Endometrial microvascular endothelial cells (primary cell): ENCODE measurements around the gene SPATC1L. TPM values are rescaled to one million over a fixed set of nuclear protein-coding genes. Genes with fewer than 3 reads are reported as not detected.

Experiments
- in situ Hi-C: cut with HindIII; loops from 2 replicates; pipeline ENCODE4 v1.10.0; 2017; ENCODE audit warnings: low sequenced_read_pairs, low pct_unique_long_range_greater_than_20kb; ENCODE audit errors: inconsistent ontology term
- total RNA-seq: library from RNA; depleted of rRNA; stranded (reverse); fragments of >200 nt; gene quantifications from one replicate; pipeline ENCODE4 v1.2.3, GENCODE V29; 2015; ENCODE audit errors: inconsistent ontology term

The SPATC1L gene
- total RNA-seq, 1 donor from 2014 or later = 24.8 TPM

DNA sequence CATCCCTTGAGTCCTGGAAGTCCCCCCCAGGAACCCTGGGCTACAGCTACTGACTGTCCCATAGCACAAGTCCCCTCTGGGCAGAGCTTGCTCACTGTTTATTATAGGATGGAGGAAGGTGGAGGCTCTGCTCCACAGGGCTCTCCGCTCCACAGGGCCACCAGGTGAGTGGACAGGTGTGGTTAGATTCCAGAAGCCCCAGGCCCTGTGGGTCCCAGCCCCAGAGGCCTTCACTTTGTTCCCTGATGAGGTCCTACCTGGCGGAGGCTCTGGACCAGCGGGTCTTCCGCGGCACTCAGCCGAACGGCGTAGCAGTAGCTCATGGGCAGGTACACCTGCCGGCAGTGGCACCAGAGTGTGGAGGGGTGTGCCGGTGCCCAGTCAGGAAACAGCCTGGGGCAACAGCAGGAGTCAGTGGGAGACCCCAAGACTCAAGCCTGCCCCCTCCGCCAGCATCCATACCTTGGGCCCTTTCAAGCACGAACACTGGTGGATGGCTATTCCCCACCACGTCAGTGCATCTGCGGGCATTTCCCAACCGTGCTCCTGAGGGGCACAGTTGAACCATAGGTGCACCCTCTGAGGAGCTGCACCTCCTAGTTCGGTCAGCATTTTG lies 32.0 kb upstream of the SPATC1L start:
- in situ Hi-C loops = no loop called here

DNA sequence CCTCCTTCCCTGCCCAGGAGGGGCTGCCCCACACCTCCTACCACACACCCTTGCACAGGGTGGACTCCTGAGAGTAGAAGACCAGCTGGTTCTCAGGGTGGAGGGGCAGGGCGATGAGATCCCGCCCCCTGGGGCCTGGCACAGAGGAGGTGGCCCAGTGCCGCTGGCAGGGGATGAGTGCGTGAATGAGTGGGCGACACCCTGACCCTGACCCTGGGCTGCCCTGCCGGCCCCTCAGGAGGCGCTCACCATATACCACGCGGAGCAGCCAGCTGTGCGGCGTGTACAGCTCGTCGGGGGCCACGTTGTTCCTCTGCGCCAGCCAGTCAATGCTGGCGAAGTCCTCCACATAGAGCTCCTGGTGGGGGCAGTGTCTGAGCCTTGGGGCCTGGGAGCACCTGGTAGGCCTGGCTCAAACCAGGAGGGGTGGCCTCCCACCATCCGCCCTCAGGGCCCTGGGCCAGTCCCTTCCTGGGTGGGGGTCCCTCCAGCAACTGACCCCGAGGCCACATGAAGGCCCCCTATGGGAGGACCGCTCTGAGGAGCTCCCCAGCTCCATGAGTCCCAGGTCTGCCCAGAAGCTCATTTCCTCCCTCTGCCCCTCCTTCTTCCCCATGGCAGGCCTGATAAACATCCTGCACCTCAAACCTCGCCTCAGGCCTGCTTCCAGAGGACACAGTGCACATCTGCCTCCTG lies 31.3 kb upstream of the SPATC1L start:
- in situ Hi-C loops = no loop called here

DNA sequence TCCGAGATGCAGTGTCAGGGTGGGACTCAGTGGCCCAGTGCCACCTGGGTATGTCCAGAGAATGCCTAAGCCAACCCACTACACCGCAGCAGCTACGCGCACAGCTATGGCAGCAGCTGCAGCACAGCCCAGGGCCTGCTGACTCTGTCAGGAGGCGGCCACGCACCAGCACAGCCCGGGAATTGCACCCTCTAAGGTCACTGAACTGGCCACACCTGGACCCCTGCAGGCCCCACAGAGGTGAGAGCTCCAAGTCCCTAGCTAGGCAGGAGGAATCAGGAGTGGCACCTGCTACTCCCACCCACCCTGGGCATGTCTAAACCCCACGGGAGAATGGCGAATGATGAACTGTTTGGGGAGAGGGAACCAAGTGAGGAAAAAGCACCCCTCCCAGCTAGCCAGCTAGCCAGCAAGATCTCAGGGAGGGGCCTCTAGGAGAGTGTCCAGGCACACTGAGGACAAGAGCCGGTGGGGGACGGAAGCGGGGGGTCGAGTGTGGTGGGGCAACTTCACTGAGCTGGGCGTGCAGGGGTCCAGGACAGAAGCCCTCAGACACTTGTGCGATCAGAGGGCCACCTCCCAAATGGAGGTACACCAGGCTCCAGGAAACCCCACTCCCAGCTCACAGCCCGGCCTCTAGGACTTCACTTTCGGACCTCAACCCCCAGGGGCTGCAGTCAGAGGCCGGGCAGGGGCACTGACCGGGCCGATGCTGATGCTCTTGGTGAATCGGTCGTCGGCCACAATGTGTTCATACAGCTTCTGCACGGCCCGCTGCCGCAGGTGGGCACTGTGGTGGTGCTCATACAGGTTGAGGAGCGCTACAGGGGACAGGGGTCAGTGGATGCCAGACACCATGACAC lies 30.4 kb upstream of the SPATC1L start:
- in situ Hi-C loops = no loop called here

DNA sequence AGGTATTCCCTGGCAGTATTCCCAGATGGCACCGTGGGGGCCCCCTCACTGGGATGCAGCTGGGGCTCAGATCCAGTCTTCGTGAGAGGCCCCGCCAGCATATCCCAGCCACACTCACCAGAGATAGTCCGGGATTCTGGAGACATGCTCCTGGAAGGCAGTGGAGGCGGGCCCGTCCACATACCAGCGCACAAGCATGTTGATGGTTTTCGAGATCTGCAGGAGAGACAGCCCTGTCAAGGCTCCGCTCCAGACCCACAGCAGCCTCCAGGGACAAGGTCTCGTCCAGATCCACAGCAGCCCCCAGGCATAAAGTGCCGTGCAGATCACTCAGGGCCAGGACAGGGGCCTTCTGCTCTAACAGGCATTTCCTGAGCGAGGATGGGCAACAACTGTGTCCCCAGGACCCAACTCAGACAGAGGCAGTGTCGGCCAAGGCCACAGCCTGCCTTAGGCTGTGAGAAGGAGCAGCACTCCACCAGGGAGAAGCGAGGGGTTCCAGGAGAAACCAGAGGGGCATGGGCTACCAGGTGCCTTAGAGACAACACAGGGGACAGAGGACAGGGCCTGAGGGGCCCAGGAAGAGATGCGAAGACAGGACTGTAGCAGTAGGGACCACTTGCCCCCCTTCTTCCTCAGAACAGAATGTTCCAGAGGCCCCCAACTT lies 29.5 kb upstream of the SPATC1L start:
- in situ Hi-C loops = no loop called here

DNA sequence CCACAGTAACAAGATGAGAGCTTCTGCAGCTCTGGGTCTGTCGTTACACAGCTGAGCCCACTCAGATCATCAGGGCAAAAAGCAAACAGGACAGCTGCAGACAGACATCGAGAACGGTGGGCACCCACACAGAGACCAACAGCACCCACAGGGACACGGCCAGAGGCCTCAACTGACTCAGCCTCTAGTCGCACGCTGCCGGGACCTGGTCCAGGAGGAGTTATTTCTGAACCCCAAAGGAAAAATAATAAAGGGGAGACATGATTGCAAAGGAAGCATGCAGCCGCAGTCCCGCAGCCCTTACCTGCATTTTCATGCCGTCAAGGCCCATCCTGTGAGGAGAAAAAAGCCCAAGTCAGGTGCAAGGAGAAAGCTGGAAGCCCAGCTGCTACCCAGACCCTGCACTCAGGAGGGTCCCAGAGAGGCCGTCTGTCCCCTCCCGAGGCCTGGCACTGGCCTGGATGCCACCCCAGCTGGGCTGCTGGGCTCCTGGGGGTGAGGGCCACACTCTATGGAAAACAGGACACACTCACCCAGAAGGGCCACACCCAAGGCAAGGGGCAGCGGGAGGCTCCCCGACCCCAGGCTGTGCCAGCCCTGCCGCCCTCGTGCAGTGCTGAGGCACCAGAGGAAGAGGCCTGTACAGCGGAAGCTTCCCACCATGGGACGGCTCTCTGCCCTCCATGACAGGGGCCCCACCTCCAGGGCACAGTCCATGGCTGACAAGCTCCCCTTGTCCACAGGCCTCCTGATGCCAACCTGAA lies 28.6 kb upstream of the SPATC1L start:
- in situ Hi-C loops = no loop called here

DNA sequence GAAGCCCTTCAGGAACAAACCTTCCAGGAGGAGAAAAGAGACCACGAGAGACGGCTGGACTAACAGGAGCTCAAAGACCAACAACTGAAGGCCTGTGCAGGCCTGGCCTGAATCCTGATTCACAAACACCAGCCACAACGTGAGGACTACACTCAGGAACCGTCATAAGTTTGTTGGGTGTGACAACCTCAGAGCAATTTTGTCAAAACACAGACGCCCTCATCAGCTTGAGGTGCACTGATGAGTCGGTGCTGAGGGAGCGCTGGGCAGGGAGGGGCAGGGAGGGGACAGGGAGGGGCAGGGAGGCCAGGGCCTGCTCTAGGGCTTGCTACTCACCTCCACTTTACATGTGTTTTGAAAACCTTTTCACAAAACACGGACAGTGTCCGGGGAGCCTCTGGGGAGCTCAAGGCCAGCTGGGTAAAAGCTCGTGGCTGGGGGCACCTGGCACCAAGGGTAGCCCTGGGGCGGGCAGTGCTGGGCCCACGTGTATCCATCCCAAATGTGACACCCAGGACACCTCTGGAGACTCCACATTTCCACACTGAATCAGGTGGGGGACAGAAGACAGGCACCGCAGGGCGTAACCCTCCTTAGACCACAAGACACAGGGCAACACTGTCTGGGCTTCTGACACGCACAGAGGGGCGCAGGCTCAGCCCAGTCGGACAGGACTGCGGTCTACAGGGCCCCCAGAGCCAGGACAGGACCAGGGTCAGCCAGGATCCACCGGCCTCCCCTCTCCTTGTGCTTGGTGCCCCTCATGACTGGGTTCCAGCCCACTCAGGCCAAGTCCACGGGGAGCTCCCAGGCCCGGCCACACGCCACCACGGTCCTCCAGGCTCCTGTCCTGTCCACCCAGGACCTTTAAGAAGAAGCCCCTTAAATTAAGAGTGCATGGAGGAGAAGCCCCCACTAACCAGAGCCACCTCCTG lies 27.8 kb upstream of the SPATC1L start:
- in situ Hi-C loops = no loop called here

DNA sequence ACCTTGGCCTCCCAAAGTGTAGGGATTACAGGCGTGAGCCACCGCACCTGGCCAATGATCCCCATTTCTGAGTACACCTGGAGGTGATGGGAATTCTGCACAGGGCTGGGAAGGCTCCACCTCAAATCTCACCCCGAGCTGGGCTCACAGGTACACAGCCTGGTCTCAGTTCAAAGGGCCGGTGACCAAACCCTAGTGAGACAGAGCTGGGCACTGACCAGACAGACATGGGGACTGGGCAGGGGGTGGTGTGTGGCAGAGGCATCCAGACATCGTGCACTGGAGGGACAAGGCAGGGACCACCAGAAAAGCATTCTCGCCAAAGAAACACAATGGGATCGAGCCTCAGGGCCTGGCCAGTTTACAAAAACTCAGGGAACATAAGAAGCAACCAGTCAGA lies 27.1 kb upstream of the SPATC1L start:
- in situ Hi-C loops = no loop called here

DNA sequence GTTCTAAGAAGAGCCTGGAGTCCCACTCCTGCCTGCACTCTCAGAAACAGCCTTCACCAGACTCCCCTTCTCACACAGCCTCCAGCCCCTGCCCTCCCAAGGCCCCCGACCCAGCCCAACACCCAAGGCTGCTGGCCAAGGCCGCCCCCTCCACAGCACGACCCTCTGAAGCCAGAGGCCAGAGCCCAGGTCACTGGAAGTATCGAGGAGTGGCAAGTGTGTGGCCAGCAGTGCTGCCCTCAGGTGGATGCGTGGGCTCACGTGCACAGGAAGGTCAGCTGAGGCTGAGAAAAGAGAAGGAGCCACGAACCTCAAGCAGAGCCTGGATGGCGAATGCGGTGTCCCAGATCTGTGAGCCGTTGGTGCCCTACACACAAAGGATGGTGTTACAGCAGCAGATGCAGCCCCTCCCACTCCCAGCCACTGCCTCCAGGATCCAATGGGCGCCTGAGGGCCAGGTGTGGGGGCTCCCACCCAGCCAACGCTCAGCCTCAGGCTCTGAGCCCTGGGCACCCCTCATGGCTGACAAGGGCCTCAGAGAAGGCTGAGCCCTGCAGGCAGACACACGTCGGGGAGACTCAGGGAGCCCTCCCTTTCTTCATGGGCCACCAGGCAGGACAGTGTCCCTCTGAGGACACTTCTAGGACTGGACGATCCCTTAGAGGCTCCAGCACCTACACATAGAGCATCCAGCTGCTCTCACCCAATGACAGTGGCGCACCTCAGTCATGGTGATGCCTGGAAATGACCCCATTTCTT lies 26.3 kb upstream of the SPATC1L start:
- in situ Hi-C loops = no loop called here

DNA sequence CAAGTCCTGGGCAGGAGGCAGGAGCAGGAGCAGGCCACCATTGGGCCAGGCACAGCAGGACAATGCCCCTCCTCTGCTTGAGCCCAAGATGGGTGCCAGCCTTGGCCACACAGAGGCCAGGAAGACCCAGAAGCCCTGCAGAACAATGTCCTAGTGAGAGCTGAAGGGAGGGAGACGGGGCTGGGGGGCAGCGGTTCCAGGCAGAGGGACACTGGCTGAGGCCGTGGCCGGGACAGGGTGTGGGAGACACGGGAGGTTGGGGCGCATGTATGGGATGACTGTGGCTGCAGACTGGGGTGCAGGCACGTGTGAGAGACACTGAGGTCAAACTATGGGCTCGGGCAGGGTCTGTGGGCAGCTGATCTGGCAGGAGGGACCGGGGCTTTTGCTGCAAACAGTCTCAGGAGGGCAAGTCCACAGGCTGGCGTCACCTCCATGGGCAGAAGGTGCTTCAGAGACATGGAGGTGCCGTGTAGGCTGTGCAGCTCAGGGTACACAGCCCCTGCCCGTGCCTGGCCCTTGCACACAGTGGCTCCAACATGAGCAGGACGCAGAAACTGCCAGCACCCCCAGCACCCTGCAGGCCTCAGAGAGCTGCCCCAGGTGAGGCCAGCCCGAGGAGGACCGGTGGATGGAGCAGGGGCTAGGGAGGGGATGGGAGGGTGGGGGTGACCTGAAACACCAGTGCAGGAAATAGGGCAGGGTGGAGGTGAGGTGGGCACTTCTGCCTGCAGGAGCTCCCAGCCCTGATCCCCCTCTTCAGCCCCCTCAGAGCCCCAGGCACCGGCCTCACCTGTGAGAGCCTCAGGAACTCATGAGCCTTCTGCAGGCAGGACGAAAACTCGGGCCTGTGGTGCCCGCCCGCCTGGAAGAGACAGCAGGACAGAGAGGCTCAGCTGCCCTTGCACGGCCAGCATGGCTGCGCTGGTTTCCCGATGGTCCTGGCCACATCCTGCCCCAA lies 24.8 kb upstream of the SPATC1L start:
- in situ Hi-C loops = no loop called here

DNA sequence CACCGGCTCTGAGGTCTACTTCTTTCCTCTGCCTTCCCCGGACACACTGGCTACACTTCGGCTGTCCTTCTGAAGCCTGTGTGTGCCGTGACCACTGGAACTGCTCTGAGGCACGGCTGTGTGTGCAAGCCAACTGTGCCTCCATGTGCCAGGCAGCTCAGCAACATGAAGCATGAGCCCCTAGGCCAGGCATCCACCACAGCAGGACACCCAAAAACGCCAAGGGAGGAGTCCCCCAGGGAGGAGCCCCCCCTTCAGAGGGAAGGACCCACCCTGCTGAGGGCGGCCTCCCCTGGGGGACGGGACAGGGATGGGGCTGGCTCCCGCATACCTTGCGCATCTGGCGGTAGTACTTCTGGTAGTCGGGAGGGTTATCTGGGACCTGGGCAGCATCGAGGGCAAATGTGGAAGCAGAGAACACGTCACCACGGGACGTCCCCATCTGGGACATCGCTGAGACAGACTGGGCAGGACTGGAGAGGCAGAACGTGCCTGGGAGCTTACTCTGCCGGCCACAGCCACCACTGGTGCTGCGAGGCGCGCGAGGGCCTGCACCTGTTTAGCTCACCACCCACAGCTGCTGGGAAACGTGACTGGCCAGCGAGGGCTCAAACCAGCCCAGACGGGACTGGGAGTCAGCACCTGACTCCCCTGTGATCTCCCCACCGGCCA lies 23.8 kb upstream of the SPATC1L start:
- in situ Hi-C loops = no loop called here

DNA sequence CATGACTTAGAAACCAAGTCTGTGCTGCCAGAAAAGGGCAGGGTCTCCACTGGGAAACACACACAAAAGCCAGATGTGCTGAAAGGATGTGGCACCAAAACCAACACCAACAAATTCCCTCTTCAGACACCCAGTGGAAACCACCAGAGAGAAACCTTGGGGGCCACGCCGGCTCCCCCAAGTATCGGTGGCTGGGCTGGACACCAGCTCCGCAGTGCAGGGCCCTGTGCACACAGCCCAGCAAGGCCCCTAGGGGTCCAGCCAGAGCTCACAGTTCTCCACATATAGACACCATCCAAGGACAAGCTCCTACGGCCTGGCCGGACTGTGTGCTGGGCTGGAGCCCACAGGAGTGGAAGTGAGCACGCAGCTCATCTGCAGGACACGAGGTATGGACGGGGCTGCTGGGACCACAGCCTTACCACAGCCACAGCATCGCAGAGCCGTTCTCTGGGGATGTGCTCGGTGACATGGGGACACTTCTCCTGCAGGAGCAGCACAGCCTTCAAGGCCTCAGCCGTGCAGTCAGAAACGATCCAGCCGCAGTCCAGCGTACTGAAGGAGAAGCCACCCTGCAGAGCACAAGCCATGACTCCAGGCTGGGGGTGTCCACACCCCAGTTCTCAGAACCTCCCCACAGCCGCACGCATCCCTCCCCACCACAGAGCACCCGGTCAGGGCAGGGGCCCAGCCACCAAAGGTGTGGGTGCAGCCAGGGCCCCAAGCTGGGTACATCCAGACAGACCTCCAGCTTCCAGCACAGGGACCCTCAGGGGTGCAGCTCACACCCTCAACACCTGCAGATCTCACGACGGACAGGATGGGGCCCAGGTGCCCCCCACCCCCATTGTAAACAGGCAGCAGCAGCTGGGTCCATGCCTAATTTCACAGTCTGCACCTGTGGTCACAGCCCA lies 23.0 kb upstream of the SPATC1L start:
- in situ Hi-C loops = no loop called here

DNA sequence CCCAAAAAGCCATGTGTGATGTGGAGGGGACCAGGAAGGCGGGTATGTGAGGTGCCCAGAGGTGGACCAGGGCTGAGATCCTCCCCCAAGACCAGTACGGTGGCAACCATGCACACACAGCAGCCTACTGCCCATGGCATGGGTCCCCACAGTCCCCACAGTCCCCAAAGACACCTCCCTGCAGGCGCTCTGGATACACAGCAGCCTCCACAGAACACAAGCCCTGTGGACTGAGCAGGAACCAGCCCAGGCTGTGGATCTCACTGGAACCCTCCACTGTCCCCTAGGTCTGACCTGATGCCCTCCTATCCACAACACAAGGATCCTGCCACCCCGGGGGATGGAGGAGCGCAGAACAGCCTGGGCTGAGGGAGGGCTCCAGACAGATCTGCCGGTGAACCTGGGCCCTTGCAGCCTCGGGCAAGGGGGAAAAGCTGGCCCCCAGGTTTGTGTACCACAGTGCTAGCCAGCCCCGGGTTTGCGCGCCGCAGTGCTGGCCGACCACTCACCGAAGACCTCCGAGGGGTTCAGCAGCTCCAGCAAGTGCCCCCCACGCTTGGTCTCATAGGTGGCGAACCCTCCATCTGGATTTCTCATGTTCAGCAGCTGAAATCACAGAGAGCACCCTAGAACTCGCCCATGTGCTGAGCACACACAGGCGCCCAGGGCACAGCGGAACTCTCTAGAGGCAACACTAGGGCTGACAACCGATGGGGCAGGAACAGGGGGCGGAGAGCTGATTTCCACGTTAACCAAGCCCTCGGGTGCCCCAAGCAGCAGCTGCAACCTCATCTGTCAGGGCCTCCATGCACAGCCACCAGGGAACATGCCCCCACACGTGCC lies 22.1 kb upstream of the SPATC1L start:
- in situ Hi-C loops = no loop called here

DNA sequence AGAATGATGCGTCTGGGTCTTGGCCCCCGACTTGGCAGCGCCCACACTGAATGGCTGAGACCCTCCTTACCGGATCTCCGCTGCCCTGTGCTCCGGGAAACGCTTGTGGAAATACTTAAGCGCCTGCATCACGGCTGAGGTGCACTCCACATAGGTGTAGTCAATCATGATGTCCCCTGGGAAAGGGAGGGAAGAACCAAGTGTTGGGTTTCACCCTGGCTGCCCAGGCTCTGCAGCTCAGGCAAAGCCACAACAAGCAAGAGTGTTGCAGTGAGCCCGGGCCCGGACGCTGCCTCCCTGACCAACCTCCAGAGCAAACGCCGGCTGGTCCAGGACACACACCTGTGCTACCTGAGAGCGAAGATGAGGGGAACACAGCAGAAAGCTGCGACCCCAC lies 21.5 kb upstream of the SPATC1L start:
- in situ Hi-C loops = no loop called here

DNA sequence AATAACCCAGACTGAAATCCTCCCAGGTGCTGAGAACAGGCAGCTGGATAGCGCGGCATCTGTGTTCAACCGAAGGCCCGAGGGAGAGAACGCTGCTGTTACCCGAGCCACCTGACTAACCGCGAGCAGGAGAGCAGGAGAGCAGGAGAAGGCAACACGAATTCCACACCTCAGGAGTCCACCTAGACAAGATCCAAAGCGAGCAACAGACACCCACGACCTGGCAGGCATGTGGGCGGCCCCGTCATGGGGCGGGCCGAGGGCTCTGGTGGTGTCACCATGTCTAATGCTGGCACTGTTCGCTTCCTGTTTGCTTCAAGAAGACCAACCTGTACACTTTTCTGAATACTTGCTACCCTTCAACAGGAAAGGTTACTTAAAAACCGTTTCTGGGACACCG lies 20.9 kb upstream of the SPATC1L start:
- in situ Hi-C loops = no loop called here
